ENCODE measurements around the gene URB1.

GRCh38 chr21:32382108-32382644 is 10.6 kb downstream of the URB1 start:
- TF ChIP-seq TCF12 (IDR thresholded peaks at IDR 0.05) (peak; percentile 74), RAD21 (IDR thresholded peaks at IDR 0.05; ENCODE audit: low read length) (no peak), TEAD4 (IDR thresholded peaks at IDR 0.05; ENCODE audit: borderline replicate concordance, insufficient read depth) (peak; percentile 44; the same call in 1 of the 2 replicates), CHD2 (IDR thresholded peaks at IDR 0.05; ENCODE audit: low read length, partially characterized antibody) (no peak), EP300 (IDR thresholded peaks at IDR 0.05; ENCODE audit: borderline replicate concordance in 1 of 2, low read depth in 1 of 2, low read length in 1 of 2) (0 out of 4 replicates have a peak, but pooled peaks of 1 of the 2 experiments have one; percentile 22), POLR2AphosphoS5 (IDR thresholded peaks at IDR 0.05; ENCODE audit: low read depth, low read length) (peak; percentile 30; the same call in 1 of the 2 replicates), FOXJ3 (CRISPR knock-in tag; IDR thresholded peaks at IDR 0.05) (no peak), RXRA (IDR thresholded peaks at IDR 0.05; ENCODE audit: borderline replicate concordance, low read depth) (no peak), TAF1 (IDR thresholded peaks at IDR 0.05; ENCODE audit: borderline replicate concordance, low read depth, low read length) (no peak)
- TF ChIP-seq, protein P1, sequence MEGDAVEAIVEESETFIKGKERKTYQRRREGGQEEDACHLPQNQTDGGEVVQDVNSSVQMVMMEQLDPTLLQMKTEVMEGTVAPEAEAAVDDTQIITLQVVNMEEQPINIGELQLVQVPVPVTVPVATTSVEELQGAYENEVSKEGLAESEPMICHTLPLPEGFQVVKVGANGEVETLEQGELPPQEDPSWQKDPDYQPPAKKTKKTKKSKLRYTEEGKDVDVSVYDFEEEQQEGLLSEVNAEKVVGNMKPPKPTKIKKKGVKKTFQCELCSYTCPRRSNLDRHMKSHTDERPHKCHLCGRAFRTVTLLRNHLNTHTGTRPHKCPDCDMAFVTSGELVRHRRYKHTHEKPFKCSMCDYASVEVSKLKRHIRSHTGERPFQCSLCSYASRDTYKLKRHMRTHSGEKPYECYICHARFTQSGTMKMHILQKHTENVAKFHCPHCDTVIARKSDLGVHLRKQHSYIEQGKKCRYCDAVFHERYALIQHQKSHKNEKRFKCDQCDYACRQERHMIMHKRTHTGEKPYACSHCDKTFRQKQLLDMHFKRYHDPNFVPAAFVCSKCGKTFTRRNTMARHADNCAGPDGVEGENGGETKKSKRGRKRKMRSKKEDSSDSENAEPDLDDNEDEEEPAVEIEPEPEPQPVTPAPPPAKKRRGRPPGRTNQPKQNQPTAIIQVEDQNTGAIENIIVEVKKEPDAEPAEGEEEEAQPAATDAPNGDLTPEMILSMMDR (IDR thresholded peaks at IDR 0.05): no peak
